ENCODE measurements around the gene DVL3.

DVL3 gene

GRCh38 chr3:184177767-184178306 lies 22.7 kb downstream of the DVL3 start:
- DNase-seq = no peak

- DNase-seq = no peak
Observed at GRCh38 chr3:184178521-184179138, 23.5 kb downstream of the DVL3 start.

- DNase-seq = no peak
Observed at GRCh38 chr3:184180165-184180564, 25.0 kb downstream of the DVL3 start.

- DNase-seq = no peak
Observed at GRCh38 chr3:184181596-184181995, 26.4 kb downstream of the DVL3 start.

GRCh38 chr3:184183679-184184078 lies 28.5 kb downstream of the DVL3 start:
- no peak for DNase-seq

GRCh38 chr3:184184546-184185230 lies 29.5 kb downstream of the DVL3 start:
- no peak for DNase-seq

- DNase-seq = peak; percentile 99
Observed at GRCh38 chr3:184185461-184186183, 30.4 kb downstream of the DVL3 start.

GRCh38 chr3:184186184-184186901 lies 31.2 kb downstream of the DVL3 start, which contains the start of gene ABCF3:
TSS of gene ABCF3 (plus strand) at chr3:184186199. CDS start at chr3:184186208, 9 bp downstream.
- DNase-seq = no peak

- DNase-seq = no peak
Observed at GRCh38 chr3:184186902-184187207, 31.7 kb downstream of the DVL3 start.

GRCh38 chr3:184188080-184188479 lies 32.9 kb downstream of the DVL3 start:
- DNase-seq = no peak

GRCh38 chr3:184189421-184189820 lies 34.2 kb downstream of the DVL3 start:
- no peak for DNase-seq

- no peak for DNase-seq
Observed at GRCh38 chr3:184192889-184193288, 37.7 kb downstream of the DVL3 start.

GRCh38 chr3:184193991-184194539 lies 38.9 kb downstream of the DVL3 start:
- no peak for DNase-seq

- DNase-seq = no peak
Observed at GRCh38 chr3:184196536-184196935, 41.4 kb downstream of the DVL3 start.

- DNase-seq = no peak
Observed at GRCh38 chr3:184198509-184198908, 43.3 kb downstream of the DVL3 start.

GRCh38 chr3:184200825-184201224 lies 45.6 kb downstream of the DVL3 start:
- DNase-seq = no peak

GRCh38 chr3:184203526-184203925 lies 48.3 kb downstream of the DVL3 start:
- DNase-seq = no peak

- DNase-seq = no peak
Observed at GRCh38 chr3:184209146-184209923, 54.2 kb downstream of the DVL3 start.

GRCh38 chr3:184211297-184211696 lies 56.1 kb downstream of the DVL3 start:
- no peak for DNase-seq

- DNase-seq = no peak
Observed at GRCh38 chr3:184211718-184212117, 56.5 kb downstream of the DVL3 start.

GRCh38 chr3:184218814-184219213 lies 63.6 kb downstream of the DVL3 start:
- no peak for DNase-seq

- no peak for DNase-seq
Observed at GRCh38 chr3:184222521-184222920, 67.3 kb downstream of the DVL3 start.
